Amniotic stem cell (primary cell): ENCODE measurements around the gene RPS16.

Experiments
- DNase-seq: peaks from one replicate; lab custom pipeline; 2025; lab: John Stamatoyannopoulos, UW

RPS16 gene

DNA sequence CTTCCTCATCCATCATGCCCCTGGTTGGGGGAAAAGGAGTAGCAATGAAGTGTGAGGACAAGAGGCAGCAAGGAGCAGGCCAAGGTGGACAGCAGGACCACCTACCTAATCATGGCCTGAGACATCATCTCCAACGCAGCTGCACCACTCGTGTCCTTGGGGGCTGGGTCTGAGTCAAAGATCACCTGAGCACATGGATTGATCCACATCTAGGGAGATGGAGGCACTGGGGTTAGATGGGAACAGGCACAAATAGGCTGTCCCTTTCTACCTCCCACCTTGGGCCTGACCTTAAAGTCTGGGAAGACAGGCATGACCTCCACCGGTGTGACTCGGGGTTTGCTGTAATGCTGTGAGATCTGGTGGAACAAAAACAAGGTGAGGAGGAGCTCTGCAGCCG is 47.1 kb downstream of the RPS16 start:
- no peak for DNase-seq

DNA sequence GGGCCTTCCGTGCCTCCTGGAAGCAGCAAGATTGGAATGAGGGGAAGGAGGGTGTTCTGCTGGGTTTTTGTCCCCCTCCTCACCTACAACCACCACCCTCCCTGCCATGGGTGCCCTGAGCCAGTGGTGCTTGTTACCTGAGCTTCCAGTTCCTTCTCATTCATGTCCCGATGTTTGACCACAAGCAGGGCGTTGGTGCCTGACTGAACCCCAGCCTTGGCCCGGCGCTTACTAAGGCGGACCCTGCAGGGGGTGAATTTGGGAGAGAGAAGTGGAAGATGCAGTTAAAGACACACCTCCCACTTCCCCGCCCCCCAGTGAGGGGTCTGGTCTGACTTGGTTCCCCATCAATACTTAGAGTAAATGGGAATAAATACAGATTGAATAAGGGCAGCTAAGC is 49.2 kb downstream of the RPS16 start:
- no peak for DNase-seq

DNA sequence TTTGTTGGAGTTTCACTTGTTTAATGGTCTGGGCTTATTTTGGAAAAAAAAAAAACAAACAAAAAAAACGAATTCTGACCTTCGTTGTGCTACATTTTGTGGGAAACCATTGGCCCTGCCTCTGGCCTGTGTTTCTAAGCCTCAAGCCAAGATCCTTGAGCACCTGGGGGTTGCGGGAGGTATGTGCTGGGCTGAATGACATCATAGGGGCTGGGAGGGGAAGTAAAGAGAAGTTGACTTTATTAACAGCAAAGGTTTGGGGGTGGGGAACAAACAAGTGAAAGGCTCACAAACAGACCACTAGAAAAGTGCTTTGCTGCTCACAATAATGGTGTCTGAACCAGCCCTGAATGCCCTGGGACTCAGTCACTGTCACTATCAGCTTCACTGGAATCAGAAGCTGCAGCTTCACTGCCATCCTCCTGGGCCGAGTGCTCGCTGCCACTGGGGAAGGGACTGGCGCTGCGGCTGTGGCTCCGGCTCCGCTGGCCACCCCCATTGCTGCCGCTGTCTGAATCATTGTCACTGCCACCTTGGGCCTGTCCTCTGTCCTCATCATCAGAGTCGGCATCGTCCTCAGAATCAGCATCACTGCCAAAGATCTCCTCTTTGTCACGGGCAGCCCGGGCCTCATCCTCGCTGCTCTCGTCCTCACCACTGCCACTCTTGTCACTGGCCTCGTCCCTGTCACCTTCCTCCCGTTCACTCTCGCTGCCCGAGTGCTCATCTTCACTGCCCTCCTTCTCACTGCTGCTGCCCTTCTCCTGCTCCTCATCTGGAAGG is 49.9 kb downstream of the RPS16 start:
- DNase-seq = no peak

DNA sequence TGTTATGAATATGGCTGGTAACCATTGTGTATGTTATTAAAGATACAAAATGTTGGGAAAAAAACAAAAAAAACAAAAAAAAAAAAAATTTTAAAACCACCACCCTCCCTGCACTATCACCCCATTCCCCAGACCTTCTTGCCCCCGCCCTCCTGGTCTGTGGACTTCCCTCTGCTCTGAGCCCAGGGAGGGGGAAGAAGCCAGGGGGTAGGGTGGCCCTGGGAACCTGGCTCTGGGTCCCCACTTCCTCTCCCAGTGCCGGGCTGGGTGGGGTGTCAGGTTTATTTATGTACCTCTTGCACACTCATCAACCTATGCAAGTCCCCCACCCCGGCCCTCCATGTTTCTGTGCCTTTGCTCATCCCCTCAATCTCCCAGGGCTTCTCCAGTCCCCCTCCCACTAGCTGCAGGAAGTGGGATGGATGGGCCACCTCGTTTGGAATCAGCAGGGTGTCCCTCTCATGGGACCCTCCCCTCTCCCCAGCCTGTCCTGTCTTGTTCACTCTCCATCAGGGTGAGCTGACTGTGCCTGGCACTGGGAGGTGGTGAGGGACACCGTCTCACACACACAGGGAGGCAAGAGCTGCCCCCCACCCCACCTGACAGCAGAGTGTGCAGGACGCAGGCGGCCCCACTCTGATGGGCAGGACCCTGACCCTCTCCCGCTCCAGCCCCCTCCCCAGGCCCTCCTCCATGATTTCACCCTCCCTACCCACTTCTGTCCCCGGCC is 50.7 kb downstream of the RPS16 start:
- DNase-seq = no peak
